ENCODE measurements around the gene SLC1A4.

DNA sequence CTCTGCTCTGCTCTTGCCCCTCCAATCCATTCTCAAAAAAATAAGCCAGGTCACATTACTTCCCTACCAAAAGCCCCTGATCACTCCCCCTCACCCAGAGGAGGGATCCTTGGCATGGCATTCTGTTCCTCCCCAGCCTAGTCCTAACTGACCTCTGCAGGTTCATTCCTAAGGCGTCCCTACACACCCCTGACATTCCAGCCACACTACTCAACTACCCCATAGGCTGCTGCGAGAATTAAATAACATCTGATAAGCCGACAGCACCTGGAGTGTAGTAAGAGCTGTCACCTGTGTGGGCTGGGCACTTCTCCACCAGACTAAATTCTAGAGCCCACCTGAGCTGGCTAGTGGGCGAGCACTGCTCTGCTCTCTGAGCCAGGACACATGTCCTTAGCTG lies 44.7 kb upstream of the SLC1A4 start:
- TF ChIP-seq, protein P1, sequence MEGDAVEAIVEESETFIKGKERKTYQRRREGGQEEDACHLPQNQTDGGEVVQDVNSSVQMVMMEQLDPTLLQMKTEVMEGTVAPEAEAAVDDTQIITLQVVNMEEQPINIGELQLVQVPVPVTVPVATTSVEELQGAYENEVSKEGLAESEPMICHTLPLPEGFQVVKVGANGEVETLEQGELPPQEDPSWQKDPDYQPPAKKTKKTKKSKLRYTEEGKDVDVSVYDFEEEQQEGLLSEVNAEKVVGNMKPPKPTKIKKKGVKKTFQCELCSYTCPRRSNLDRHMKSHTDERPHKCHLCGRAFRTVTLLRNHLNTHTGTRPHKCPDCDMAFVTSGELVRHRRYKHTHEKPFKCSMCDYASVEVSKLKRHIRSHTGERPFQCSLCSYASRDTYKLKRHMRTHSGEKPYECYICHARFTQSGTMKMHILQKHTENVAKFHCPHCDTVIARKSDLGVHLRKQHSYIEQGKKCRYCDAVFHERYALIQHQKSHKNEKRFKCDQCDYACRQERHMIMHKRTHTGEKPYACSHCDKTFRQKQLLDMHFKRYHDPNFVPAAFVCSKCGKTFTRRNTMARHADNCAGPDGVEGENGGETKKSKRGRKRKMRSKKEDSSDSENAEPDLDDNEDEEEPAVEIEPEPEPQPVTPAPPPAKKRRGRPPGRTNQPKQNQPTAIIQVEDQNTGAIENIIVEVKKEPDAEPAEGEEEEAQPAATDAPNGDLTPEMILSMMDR (IDR thresholded peaks at IDR 0.05; ENCODE audit: insufficient read depth, low read depth, low read length): no peak
- no peak for TF ChIP-seq EZH2 (IDR thresholded peaks at IDR 0.05; ENCODE audit: insufficient read depth, low read length)
